Kidney (tissue), 14 donors: ENCODE data around the gene HIVEP3. TPM values are rescaled to one million over a fixed set of nuclear protein-coding genes. Genes with fewer than 3 reads are reported as not detected.

ENCODE experiments used
- DNase-seq, 5 donors: peaks; one replicate each; pipeline ENCODE4 v3.0.0-alpha.2; 2013 to 2020
- FAIRE-seq: peaks from 2 replicates; lab custom pipeline; 2012; peaks lifted over from hg19 to GRCh38; lab: Jason Lieb, UNC
- H3K27ac ChIP-seq, 2 donors: one replicate each; pipeline ENCODE4 v1.7.0; 2013; ENCODE audit warnings: low read depth in 2 of 2, low read length in 2 of 2, inconsistent platforms in 1 of 2
- H3K27me3 ChIP-seq: one replicate; pipeline ENCODE4 v1.7.1; 2013; ENCODE audit warnings: low read length, inconsistent platforms; ENCODE audit not compliant: control insufficient read depth, insufficient read depth
- H3K36me3 ChIP-seq, 3 donors: one replicate each; pipeline versions ENCODE4 v1.7.0 to v1.7.1; 2013; ENCODE audit warnings: low read length in 3 of 3, control low read depth in 1 of 3, inconsistent platforms in 1 of 3; ENCODE audit not compliant: insufficient read depth in 3 of 3, control insufficient read depth in 2 of 3
- H3K4me1 ChIP-seq, 3 donors: one replicate each; pipeline versions ENCODE4 v1.7.0 to v1.7.1; 2013; ENCODE audit warnings: low read length in 3 of 3, inconsistent platforms in 1 of 3, low read depth in 1 of 3; ENCODE audit not compliant: control insufficient read depth in 2 of 3, insufficient read depth in 2 of 3
- H3K4me3 ChIP-seq, 3 donors: one replicate each; pipeline versions ENCODE4 v1.7.0 to v1.8.1; 2013; ENCODE audit warnings: low read length in 3 of 3, control low read depth in 1 of 3, inconsistent platforms in 1 of 3
- H3K9ac ChIP-seq, 3 donors: one replicate each; pipeline versions ENCODE4 v1.7.0 to v1.7.1; 2013; ENCODE audit warnings: low read length in 3 of 3, control low read depth in 1 of 3, inconsistent platforms in 1 of 3
- H3K9me3 ChIP-seq, 3 donors: one replicate each; pipeline versions ENCODE4 v1.7.0 to v1.7.1; 2013; ENCODE audit warnings: low read length in 3 of 3, control low read depth in 1 of 3, inconsistent platforms in 1 of 3; ENCODE audit not compliant: control insufficient read depth in 2 of 3, insufficient read depth in 1 of 3
- intact Hi-C: fragments of 100-400 bp; cut with DNase I; formaldehyde crosslinking; loops from one replicate; pipeline ENCODE4 v1.11.1; 2022
- polyA plus RNA-seq: library from polyadenylated mRNA; stranded (reverse); fragments of 350-450 nt; fragmentation: Illumina TruSeq; extraction: RNeasy Lipid Tissue Mini Kit (QIAGEN cat#74804); gene quantifications from one replicate; pipeline ENCODE4 v1.2.3, GENCODE V29; 2014; ENCODE audit warnings: low read depth, low replicate concordance; ENCODE audit not compliant: insufficient read depth
- total RNA-seq: library from RNA; stranded (reverse); fragmentation: NEBNext Ultra II Directional; extraction: Animal tissue kit (Norgen Biotek cat#: 25700); gene quantifications from one replicate; pipeline ENCODE4 v1.2.1, GENCODE V29; 2021
- TF ChIP-seq, protein P1 (sequence below): IDR thresholded peaks from 3 replicates; pipeline ENCODE4 v1.5.1; 2012; ENCODE audit warnings: mild to moderate bottlenecking, moderate library complexity, borderline replicate concordance; ENCODE audit not compliant: insufficient read depth; ENCODE audit errors: extremely low read depth
- donor health status: control.
- donor health status: control.
- donor health status: control.
- donor health status: control.
- donor health status: control.
- donor health status: DM: yes; HTN: yes; CAD: no.
- donor health status: Normal renal cell carcinoma (clear cell type).

Gene HIVEP3
- total and polyA plus RNA-seq, 2 donors from 2014 or later: 3.5 to 11.0 TPM

DNA sequence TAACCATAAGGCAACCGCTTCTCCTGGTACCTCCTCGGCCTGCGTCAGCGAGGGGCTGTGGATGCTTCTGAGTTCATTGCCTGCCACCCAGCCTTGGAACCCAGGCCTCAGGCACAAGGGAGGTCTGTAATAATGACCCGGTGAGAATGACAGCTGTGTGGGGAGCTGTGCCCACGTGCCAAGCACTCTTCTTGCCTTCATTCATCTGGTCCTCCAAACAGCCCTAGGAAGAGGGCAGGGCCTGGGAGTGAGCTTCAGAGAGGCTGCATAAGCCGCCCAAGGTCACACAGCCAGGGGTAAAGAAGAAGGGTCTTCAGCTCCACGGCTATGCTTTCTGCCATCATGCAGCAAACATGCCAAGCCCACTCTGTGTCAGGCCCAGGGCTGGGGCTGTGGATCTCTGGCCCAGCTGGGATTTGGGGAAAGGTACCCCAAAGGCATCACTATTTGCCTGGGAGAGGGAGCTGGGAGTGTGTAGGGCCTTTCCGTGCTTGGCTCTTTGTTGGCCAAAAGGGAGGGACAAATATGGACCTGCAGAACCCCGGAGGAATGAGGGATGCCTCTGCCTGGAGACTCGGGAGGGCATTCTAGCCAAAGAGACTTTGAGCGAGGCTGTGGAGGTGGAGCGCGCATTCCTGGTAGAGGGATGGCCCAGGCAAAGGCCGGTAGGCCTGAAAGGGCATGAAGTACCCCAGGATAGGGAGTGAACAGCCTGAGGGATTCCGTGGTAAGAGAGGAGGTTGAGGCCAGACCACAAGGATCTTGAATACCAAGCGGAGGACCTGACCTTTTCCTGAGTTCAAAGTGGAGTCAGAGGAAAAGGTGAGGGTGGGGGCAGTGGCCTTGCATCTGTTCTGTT lies 424.1 kb downstream of the HIVEP3 start:
- peaks cover 0 to 27% (median 11%) of the 10 kb centered on the region in 3 donors for H3K4me1 ChIP-seq
- no peaks in the 10 kb centered on the region for H3K27me3 ChIP-seq
- H3K9ac ChIP-seq: no peak overlapping the region
- peak overlapping the region in 1 of 2 donors; percentile 14 for H3K27ac ChIP-seq
- intact Hi-C loops: no loop called here
- H3K9me3 ChIP-seq: no peaks in the 10 kb centered on the region
- no peaks in the 10 kb centered on the region for H3K36me3 ChIP-seq
- no peak for FAIRE-seq
- no peak overlapping the region for H3K4me3 ChIP-seq
- TF ChIP-seq, protein P1, sequence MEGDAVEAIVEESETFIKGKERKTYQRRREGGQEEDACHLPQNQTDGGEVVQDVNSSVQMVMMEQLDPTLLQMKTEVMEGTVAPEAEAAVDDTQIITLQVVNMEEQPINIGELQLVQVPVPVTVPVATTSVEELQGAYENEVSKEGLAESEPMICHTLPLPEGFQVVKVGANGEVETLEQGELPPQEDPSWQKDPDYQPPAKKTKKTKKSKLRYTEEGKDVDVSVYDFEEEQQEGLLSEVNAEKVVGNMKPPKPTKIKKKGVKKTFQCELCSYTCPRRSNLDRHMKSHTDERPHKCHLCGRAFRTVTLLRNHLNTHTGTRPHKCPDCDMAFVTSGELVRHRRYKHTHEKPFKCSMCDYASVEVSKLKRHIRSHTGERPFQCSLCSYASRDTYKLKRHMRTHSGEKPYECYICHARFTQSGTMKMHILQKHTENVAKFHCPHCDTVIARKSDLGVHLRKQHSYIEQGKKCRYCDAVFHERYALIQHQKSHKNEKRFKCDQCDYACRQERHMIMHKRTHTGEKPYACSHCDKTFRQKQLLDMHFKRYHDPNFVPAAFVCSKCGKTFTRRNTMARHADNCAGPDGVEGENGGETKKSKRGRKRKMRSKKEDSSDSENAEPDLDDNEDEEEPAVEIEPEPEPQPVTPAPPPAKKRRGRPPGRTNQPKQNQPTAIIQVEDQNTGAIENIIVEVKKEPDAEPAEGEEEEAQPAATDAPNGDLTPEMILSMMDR: no peak
- peak in 1 of 5 donors; percentile 63 for DNase-seq

DNA sequence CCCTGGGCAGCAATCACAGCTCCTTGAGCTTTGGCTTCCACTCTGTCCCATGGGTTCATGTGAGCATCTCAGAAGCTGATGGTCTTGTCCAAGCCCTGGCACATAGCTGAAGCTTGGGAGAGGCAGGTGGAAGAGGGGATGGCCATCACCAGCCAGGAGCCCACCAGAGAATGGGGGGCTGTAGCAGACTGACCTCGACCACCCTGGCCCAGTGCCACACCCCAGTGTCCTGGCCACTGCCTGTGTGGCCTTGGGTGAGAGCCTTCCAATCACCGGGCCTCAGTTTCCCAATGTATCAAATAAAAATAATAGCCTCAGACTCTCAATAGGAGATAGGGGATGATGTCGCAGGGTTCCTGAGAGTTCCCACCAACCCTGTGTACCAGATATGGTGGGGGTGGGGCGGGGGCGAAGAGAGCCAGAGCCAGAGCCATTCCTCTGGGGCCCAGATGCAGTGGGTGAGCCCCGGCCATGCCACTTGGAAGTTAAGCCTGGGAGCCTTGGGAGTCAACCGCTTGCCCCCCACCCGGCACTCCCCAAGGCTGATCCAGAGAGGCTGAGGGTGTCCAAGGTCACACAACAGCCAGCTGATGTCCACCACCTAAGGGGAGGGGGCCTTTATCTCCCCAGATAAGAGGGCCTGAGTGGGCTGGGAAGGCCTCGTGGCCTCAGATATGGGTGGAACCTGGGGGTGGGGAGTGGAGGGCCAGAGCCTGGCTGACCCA lies 424.9 kb downstream of the HIVEP3 start:
- H3K36me3 ChIP-seq: no peaks in the 10 kb centered on the region
- no peaks in the 10 kb centered on the region for H3K27me3 ChIP-seq
- H3K9me3 ChIP-seq: no peaks in the 10 kb centered on the region
- TF ChIP-seq, protein P1: no peak
- DNase-seq (peak in 1 of 5 donors; percentile 63), FAIRE-seq (no peak)
- H3K4me1 ChIP-seq: peaks cover 0 to 19% (median 9%) of the 10 kb centered on the region in 3 donors
- H3K4me3 ChIP-seq: no peak overlapping the region
- intact Hi-C loops: no loop called here
- no peak overlapping the region for H3K9ac ChIP-seq
- H3K27ac ChIP-seq: no peak overlapping the region

DNA sequence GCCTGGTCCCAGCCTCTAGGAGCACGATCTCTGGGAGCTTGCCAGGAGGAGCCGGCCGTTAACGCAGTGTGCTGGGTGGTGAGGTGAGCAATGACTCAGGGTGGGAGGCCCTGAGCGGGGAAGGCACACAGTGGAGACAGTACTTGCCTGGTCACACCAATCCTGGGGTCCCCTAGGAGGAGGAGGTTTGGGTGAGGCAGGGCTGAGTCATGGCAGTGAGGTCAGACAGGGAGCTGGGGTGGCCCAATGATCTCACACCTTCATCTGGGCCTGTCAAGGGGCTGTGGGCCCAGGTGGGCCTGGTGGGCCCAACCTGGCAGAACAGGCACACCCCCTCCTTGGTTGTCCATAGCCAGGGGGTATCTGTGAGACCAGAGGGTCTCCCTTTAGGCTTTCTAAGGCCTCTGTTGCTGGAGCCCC lies 425.6 kb downstream of the HIVEP3 start:
- no peak overlapping the region for H3K4me3 ChIP-seq
- H3K27ac ChIP-seq: no peak overlapping the region
- no peak overlapping the region for H3K9ac ChIP-seq
- TF ChIP-seq, protein P1: no peak
- H3K27me3 ChIP-seq: no peaks in the 10 kb centered on the region
- peak in 2 of 5 donors; percentile 33 to 91 for DNase-seq
- H3K4me1 ChIP-seq: peaks cover 0 to 18% (median 7%) of the 10 kb centered on the region in 3 donors
- no peak for FAIRE-seq
- no peaks in the 10 kb centered on the region for H3K9me3 ChIP-seq
- intact Hi-C loops: no loop called here
- no peaks in the 10 kb centered on the region for H3K36me3 ChIP-seq
